GM15510 (cell line): Measurements from ENCODE around the gene CCL18.
A peak's percentile ranks its signal among the peaks of the same experiment; 100 is the strongest.

Source experiments
- POLR2A ChIP-seq: IDR thresholded peaks from 3 replicates; pipeline ENCODE4 v1.6.1; 2011; ENCODE audit warnings: borderline replicate concordance; ENCODE audit not compliant: insufficient read length; ENCODE audit errors: extremely low read depth

The CCL18 gene

DNA sequence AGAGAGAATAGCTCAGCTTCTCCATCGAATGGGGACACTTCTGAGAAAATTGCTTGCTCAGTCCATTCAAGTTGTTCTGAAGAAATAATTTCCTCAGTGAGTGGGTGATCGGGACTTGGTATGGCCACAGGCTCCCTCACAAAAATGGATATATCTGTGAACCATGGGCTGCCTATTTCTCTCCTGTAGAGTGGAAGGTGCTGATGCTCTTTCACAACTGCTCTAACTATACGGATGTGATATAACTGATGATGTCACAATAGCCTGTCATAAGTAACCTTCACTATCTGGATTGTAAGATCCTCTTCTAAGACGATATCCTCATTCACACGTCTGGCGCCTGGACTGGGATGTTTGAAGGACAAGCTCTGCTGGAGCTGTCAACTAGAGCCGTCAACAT is 4.7 kb upstream of the CCL18 start:
- TF ChIP-seq POLR2A = no peak

DNA sequence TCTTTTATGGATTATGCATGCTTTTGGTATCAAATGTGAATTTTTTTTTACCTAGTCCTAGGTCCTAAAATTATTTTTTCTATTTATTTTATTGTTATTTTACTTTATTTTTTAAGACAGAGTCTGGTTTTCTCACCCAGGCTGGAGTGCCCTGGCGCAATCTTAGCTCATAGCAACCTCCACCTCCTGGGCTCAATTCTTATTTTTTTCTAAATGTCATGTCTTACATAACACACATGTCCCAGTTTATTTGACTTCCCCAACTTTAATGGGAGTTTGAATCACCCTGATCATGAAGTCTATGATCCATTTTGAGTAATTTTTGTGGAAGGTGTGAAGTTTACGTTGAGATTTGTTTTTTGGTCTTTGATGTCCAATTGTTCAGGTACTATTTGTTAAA is 3.3 kb upstream of the CCL18 start:
- TF ChIP-seq POLR2A = no peak

DNA sequence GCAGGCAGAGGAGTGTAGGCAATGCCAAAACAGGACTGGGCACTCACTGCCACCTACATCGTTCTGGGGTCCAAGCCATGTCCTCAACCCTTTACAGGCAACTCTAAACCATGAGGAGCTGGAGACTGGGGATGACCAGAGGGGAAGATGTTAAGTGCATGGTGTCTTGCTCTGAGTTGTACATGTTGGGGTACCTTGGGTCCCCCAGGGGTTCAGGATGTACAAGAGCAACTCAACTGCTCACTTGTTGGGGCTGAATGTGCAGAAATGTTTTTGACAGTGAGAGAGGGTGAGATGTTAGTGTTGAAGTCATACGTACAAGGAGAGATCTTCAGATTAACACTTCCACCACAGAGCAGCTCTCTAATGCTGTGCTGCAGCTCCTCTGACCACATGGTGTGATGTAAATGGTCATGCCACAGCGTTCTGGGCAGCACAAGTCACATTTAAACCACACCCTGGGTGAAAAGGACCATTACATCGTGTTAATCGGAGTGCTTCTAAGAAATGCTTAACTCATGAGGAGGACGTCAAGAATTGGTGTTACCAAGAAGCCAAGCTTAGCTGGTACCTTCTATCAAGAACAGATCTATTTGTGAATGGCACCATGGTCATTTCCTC is 2.4 kb downstream of the CCL18 start:
- TF ChIP-seq POLR2A = no peak

DNA sequence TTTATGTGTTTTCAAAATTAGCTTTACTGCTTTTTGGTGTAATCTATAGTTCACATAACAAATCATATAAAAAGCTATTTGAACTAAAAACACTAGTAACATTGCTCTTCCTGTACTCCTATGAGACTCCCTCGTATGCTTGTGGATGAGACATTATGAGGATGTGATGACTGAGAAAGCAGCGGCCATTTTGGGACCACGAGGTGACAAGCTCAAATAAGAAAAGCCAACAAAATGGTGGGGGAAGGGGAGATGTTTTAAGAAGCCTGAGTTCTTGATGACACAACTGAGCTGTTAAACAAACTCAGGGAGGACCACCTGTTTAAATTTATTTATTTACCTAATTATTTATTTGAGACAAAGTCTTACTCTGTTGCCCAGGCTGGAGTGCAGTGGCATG is 4.5 kb downstream of the CCL18 start:
- TF ChIP-seq POLR2A = no peak

DNA sequence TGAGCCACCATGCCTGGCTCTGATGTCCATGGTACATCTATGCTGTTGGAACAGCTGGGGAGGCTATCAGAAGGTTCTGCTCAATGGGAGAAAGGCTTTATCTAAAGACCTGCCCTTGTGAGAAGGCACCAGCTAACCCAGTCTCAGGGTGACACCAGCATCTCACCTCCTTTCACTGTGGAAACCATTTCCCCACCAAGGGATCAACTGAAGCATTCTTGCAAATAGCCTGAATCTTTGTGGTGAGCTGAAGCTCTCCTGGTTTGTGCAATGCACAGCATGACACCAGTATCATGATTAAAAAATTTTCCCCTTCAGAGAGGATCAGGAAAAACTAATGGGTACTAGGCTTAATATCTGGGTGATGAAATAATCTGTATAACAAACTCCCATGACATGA is 5.1 kb downstream of the CCL18 start:
- no peak for TF ChIP-seq POLR2A

DNA sequence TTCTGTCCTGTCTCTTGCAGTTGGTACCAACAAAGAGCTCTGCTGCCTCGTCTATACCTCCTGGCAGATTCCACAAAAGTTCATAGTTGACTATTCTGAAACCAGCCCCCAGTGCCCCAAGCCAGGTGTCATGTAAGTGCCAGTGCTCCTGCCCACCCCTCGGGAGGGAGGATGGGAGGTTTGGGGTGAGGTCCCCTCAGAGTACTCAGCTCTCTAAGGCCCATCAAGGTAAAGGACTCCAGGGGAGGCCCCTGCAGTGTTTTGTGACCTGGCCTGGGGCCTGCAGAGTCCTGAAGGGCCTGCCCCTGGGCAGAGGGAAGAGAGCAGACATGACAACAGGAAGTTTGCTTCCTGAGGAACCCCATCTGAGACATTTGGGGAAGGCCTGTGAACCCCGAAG is 6.4 kb downstream of the CCL18 start:
- TF ChIP-seq POLR2A = no peak

DNA sequence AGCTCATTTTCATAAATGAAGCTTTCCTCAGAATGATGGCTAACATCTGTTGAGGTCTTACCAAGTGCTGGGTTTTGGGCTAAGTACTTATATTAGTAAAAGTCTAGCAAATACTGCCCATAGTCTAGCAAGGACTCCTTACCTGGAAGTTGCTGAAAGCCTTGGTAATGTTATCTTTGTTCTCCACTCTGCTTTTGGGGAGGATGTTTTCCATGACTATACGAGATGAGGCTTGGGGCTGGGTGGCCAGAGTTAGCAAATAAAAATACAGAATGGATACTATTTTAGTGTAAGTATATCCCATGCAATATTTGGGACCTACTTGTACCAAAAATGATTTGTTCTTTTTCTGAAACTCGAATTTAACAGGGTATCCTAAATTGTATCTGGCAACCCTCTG is 7.7 kb downstream of the CCL18 start:
- TF ChIP-seq POLR2A = no peak

DNA sequence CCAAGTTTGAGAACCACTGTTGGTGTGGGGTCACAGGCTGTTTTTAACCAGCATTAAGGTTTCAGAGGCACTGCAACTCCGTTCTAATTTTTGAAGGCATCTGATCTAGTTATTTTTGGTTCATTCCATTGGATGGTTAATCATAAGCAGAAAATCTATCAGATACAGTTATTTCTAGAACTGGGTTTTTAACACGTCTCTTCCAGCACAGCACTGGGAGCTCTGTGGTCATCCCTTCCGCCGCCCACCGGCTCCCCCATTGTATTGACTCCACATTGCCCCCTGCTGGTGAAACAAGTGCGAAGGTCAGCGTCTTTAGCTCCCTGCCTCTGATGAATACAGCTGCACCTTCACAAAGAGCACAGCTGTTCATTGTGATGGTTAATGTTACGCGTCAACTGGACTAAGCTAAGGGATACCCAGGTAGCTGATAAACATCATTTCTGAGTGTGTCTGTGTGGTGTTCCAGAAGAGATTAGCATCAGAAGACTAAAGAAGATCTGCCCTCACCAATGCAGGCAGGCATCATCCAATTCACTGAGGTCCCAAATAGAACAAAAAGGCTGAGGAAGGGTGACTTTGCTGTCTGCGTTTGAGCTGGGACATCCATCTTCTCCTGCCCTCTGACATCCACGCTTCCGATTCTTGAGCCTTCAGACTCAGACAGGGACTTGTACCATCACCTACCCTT is 8.5 kb downstream of the CCL18 start:
- no peak for TF ChIP-seq POLR2A

DNA sequence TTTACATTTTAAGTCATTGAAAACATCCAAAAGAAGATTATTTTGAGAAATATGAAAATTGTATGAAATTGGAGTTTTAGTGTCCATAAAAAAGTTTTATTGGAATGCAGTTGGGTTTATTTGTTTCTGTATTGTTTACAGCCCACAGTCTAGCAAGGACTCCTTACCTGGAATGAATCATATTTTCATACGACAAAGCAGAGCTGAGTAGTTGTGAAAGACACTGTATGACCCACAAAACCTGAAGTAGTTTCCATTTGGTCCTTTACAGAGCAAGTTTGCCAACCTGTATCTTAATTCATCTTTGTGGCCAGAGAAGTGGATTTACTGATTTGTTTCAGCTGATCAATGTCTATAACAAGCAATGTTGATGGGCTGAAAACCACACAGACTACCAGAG is 10.3 kb downstream of the CCL18 start:
- TF ChIP-seq POLR2A = no peak

DNA sequence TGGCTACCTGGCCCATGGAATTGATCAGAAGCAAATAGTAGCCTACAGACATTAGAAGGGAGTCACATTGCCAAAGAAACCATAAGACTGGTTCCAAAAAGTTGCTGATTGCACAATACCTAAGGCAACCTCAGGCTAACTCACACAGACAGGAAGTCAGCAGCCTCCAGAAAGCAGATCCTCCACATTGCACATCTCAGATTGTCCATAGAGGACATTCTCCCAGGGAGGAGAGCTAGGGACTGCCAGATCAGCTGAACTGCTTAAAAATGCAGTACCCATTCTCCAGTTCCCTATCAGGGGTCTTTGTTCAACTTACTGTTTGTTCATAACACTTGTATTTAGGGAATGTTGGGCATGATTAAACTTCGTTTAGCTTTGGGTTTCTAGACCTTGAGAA is 21.7 kb downstream of the CCL18 start:
- TF ChIP-seq POLR2A = no peak

DNA sequence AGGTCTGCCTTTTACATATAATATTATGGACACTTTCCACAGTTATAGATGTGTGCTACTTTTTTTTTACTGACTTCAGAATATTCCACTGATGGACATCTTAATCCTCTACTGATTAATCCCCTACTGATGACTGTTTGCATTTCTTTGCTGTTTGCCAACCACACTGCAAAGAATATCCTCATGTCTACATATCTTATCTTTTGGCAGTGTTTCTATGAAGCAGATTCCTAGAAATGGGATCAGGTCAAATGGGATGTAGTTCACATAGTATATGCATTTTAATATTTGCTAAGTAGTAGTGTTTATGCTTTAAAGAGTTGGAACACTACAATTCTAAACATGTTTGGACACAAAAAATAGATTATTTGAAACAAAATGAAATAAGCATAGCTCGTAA is 22.7 kb downstream of the CCL18 start:
- no peak for TF ChIP-seq POLR2A

DNA sequence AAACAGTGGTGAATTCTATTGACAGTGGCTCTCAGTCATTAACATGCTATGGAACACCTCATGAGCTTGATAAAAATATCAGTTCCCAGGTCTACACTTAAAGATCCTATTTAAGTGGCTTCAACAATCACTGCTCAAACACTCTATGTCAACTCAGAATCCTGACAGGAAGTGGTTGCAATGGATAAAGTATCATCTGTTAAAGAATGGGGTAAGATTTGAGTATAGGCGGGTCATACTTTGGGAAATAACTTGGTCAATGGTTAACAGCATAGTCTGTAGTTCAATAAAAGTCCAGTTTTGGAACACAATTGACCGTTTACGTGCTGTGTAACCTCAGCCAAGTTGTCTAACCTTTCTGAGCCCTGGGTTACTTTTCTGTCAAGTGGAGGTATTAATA is 23.4 kb downstream of the CCL18 start:
- TF ChIP-seq POLR2A = peak; percentile 28

DNA sequence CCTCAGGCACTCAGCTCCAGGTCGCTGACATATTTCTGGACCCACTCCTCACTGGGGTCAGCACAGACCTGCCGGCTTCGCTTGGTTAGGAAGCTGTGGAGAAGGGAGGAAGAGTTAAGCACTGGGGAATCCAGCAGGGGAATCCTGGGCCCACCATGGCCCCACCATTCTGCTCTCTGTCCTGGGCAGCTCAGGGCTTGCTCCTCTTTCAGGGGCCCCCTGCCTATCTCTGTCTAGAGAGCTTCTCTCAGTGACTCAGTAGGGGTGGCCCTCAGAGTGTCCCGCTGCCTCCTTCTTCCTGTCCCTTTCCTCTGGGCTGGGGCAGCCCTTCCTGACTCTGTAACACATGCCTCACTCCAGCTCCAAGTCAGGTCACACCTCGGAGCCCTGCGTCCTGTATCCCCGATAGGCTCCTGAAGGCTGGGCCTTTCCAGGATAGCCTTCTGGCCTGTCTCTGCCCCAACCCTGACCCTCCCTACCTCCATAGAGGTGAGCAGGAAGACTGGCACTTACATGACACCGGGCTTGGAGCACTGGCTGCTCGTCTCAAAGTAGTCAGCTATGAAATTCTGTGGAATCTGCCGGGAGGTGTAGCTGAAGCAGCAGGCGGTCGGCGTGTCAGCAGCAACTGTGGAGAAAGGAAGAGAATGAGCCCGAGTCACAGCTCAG is 24.7 kb downstream of the CCL18 start:
- peak; percentile 40 for TF ChIP-seq POLR2A

DNA sequence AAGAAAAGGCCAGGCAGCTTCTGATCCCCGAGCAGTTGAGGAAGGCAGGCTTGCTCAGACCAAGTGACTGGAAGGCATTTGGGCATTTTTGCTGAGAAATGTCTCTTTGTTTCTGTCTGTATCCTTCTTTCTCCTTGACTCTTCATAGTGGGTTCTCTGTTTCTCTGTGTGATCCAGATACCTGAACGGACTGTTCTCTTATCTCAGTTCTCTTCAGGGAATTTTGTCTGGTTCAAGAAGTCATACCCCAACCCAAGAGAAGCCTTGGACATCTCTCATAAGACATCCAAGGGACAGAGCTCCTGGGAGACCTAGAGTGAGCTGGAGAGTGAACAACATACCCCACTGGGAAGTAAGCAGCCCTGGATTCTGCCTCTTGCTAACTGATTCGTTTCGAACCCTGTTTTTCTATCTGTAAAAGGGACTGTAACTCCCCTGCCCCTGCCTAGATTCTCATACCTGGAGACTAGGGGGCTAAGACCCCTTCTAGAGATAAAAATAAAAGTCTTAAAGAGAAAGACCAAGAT is 25.3 kb downstream of the CCL18 start:
- TF ChIP-seq POLR2A = no peak

DNA sequence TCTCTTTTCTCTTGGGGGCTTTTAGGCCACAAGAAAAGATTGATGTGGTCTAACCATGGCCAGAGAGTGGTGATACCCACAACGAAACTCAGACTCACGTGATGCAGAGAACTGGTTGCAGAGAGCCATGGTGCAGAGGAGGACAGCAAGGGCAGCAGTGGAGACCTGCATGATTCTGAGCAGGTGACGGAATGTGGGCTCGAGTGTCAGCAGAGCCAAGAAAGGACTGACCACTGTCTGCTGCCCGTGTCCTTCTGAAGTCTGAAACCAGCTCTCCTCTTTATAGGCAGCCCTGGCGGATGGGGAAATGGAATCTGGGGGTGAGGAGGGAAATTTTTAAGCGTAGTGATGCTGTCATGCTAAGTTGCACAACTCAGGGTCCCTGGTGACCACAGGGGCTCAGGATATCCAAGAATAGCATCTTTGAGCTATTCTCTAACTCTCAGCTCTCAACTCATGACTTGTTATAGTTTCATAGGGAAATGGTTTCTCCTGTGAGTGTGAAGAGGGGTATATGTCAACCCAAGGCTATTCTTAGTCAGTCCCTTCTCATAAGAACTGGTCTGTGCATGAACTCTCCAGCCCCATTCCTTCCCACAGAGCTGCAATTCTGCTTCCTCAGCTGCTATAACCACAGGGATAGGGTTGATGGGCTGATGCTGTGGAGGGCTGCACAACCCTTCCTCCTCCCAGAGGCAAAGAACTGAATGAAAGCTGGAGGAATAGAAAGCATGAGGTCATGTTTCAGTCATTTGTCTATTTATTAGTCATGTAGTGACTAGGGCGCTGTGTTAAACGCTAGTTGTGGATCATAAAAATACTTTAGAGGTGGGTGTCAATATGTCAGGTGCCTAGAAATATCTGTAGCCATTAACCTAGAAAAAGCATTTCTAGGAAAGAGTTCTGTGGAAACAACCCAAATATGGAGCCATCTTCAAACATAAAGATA is 26.1 kb downstream of the CCL18 start, which contains the start of gene CCL3:
CCL3 (minus strand) TSS at position 256 of the 949 bp plus-strand sequence; CDS start at position 171, 85 bp downstream.
- TF ChIP-seq POLR2A = peak; percentile 95
